GM12801 (cell line): ENCODE measurements around the gene PFKP.

Source experiments
- TF ChIP-seq, protein P1 (sequence below): IDR thresholded peaks from one replicate; pipeline ENCODE4 v1.5.1; 2011; ENCODE audit warnings: control low read depth; ENCODE audit not compliant: insufficient read length; ENCODE audit errors: extremely low read depth

PFKP gene

DNA sequence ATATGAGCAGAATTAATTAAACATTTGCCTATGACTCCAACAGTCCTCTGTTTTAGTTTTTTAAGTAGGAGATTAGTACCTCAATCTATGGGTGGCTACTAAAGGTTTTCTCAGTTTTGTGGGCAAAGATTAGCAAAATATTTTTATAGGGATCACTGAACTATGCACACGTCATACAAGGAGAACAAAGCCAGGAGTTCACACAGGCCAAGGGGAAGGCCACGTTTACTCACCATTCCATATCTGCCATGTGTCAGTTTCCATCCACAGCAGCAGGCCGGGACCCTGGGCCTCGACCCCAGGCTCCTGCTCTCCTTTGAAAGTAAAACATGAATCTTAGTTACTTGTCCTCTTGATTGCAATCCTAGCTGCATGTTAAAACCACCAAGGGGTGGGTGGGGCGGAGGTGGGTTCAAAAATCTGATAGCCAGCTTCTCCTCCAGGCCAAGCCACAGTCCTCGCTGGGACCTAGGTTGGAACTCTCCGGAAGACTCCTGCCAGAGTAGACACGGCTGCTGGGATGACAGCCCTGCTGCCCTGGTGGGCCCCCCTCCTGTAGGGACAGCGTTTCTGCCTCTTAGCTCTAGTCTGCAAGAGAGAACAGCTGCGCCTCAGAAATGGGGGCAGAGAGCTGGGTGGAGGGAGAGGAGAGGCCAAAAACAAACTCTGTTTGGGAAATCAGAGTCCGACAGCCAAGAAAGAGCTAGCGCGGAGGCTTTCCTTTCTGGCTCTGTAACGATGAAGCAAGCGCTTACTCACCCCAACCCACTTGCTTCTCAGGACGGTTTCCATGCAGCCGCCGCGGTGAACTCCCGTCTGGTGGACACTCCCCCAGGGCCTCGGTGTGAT lies 69.6 kb downstream of the PFKP start:
- TF ChIP-seq, protein P1, sequence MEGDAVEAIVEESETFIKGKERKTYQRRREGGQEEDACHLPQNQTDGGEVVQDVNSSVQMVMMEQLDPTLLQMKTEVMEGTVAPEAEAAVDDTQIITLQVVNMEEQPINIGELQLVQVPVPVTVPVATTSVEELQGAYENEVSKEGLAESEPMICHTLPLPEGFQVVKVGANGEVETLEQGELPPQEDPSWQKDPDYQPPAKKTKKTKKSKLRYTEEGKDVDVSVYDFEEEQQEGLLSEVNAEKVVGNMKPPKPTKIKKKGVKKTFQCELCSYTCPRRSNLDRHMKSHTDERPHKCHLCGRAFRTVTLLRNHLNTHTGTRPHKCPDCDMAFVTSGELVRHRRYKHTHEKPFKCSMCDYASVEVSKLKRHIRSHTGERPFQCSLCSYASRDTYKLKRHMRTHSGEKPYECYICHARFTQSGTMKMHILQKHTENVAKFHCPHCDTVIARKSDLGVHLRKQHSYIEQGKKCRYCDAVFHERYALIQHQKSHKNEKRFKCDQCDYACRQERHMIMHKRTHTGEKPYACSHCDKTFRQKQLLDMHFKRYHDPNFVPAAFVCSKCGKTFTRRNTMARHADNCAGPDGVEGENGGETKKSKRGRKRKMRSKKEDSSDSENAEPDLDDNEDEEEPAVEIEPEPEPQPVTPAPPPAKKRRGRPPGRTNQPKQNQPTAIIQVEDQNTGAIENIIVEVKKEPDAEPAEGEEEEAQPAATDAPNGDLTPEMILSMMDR, result no peak

DNA sequence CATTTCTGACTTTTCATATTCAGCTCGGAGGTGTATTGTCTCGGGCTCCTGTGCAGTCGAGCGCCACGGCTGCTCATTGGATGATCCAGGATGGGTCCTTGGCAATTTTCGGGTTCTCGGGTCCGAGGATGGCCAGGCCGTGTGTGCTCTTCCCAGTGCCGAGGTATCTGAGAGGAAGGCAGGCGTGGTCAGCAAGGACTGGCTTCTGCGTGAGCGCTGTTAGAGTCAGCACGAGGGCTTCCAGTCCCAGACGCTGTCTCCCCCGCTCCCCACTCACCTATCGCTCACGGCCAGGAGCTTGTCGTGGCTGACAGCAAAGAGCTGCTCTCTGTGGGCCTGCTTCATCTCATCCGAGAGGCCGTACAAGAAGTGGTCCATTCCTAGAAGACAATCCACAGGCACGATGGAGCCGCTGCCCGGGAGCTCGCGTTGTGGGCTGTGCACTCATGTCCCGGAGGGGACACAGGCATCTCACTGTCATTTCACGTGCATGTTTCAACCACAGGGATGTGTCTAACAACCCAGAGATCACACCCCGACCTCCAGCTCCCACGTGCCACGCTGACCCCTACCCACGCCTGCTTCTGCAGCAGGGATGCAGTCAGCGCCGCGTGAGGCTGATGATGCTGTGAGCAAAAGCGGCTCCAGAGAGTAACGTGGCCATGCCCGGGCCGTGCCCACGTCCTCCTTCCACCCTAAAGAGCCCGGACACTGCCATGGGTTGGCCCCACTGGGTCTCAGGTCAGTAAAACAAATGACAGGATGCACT lies 70.8 kb downstream of the PFKP start:
- TF ChIP-seq, protein P1, result no peak

DNA sequence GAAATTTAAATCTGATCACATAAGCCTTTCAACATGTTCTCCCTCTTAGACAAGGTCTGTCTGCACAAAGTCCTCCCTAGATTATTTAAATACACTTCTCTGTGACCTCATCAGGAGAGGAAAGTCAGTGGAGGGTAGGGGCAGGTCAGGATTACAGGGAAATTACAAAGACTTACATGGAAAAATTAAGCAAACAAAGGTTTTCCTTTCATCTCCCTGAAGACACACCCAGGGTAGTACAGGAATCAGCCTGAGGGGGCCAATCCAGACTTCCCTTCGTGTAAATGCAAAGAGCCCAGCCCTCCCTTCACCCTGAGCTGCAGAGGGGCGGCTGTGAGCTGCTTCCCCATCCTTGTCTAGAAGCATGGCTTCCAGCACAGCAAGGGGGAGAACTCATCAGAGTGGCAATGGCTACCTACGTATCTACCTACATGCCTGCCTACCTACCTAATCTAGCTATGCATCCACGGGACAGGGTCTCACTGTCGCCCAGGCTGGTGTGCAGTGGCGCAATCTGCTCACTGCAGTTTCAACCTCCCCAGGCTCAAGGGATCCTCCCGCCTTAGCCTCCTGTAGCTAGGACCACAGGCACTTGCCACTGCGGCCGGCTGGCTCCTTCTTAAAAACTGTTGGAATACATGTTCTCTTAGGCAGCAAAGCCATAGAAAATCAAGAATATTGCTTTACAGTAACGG lies 72.0 kb downstream of the PFKP start:
- TF ChIP-seq, protein P1, result no peak

DNA sequence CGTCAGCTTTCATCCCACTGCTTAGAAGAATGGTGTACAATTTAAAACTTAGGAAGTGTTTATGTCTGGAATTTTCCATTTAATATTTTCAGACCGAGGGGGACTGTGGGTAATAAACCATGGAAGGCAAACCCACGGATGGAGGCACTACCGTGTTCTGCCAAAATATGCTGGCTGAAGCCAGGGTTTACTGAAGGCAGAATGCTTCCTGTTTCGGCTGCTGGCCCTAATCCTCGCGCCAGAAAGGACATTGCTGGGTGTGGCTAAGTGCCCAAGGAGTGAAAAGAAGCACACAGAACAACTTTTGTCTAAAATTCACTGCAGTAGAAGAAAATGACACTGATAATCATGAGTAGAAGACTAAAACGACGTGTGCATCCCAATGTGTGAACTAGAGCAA lies 72.9 kb downstream of the PFKP start:
- TF ChIP-seq, protein P1, result no peak

DNA sequence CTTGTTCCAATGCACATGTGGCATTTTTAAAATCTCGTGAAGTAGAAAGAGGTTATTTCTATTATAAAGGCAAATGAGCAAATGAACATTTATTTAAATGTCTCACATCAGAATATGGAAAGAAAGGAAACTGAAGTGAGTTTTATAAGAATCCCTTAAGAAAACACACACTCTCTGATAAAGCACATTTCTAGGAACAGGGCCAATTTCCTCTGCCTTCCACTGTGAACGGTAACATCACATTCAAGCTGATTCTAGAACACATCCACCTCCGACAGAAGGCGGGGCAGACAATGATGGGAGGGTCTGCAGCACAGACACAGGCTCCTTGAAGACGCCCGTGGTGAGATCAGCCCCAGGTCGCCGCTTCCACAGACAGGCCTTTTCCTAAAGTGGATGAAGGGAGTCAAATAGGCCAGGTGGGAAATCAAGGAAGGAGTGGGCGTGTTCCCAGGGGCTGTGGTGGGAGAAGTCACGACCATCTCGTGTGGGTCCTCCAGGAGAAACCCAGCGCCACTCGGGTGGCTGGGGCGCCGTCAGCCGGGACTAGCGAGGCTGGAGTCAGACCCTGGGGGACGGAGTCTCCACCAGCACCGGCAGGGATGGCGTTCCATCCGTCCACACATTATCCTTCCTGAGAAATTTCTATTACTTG lies 74.1 kb downstream of the PFKP start:
- TF ChIP-seq, protein P1, result no peak

DNA sequence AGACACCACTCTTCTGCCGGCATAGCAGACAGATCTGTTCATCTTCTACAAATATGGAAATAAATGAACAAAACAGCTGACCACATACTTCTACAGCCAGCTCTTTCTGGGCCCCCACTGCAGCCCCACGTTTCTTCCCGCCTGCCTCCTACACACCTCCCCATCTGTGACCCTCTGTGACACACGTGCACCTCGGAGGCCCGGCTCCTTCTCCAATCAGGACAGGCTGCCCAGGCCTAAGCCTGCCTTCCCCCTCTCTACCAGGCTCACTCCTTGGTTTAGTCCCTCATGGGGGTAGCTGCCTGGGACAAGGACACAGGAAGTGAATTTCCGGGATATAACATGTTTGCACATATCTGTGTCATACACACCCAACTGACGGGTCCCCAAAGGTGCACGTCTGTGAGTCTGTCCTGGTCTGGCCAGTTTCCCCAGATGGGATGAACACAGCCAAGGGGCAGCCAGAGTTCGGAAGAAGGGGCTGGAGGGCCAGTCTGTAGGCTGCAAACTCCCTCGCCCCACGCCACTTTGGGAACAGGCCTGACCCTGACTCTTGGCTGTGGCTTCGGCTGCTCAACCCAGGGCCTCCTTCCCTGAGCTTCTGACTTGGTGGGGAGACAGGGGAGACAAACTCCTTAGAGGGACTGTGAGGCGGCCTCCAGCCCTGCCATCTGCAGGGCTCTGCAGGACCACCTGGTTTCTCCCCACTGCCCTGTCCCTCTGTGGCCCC lies 75.0 kb downstream of the PFKP start:
- TF ChIP-seq, protein P1, result no peak
